Left colon (tissue), 2 donors: Measurements from ENCODE around the gene ACO2. TPM values are rescaled to one million over a fixed set of nuclear protein-coding genes. Genes with fewer than 3 reads are reported as not detected.

Source experiments
- ATAC-seq: fragments of 200-7000 bp; cut with Tn5 transposase; one replicate; pipeline ENCODE4 v1.9.1; 2020; ENCODE audit warnings: mild to moderate bottlenecking, moderate library complexity
- DNase-seq, 2 donors: peaks; one replicate each; pipeline ENCODE4 v3.0.0-alpha.2; 2020
- intact Hi-C, 2 donors: fragments of 100-400 bp; cut with DNase I in 1 of 2; cut with micrococcal nuclease in 1 of 2; formaldehyde crosslinking; loops; one replicate each; pipeline versions ENCODE4 v1.11.2 to v1.14.0; 2022; cut with DNase I, micrococcal nuclease
- total RNA-seq, 2 donors: library from RNA; stranded (reverse); fragmentation: NEBNext Ultra II Directional; extraction: Animal tissue kit (Norgen Biotek cat#: 25700); gene quantifications; one replicate each; pipeline ENCODE4 v1.2.1, GENCODE V29; 2021
- donor health status: DM: no; HTN: no; CAD: no.
- donor health status: DM: yes; HTN: yes; CAD: no.

ACO2 gene
- total RNA-seq, 2 donors from 2014 or later, result 271 to 289 TPM

- intact Hi-C loops, result loop anchor here in 1 of 2 donors (5.0 to 10.0 kb wide), 2 partner anchors 64 to 129 kb away; no protein-coding TSS in a partner anchor
- ATAC-seq (peak; percentile 2), DNase-seq (no peak)
Observed at GRCh38 chr22:41530890-41531714, 62.2 kb downstream of the ACO2 start.

- ATAC-seq (no peak), DNase-seq (no peak)
- intact Hi-C loops, result loop anchor here in 1 of 2 donors (5.0 to 10.0 kb wide), 2 partner anchors 63 to 130 kb away; no protein-coding TSS in a partner anchor
Observed at GRCh38 chr22:41531715-41532477, 63.0 kb downstream of the ACO2 start.

GRCh38 chr22:41532908-41533825 lies 64.2 kb downstream of the ACO2 start:
- ATAC-seq (peak; percentile 61), DNase-seq (peak; percentile 64 to 80)
- intact Hi-C loops, result loop anchor here in 1 of 2 donors (5.0 to 10.0 kb wide), 2 partner anchors 62 to 131 kb away; no protein-coding TSS in a partner anchor

- ATAC-seq, result peak; percentile 38
- intact Hi-C loops, result loop anchor here in 1 of 2 donors (5.0 to 10.0 kb wide), 2 partner anchors 61 to 132 kb away; no protein-coding TSS in a partner anchor
- DNase-seq, result no peak
Observed at GRCh38 chr22:41534219-41534618, 65.3 kb downstream of the ACO2 start.

- no peak for ATAC-seq
- intact Hi-C loops, result loop anchor here in 1 of 2 donors (10.0 kb wide), 1 partner anchor 60 kb away; no protein-coding TSS in a partner anchor
- no peak for DNase-seq
Observed at GRCh38 chr22:41535244-41535643, 66.3 kb downstream of the ACO2 start.

DNA sequence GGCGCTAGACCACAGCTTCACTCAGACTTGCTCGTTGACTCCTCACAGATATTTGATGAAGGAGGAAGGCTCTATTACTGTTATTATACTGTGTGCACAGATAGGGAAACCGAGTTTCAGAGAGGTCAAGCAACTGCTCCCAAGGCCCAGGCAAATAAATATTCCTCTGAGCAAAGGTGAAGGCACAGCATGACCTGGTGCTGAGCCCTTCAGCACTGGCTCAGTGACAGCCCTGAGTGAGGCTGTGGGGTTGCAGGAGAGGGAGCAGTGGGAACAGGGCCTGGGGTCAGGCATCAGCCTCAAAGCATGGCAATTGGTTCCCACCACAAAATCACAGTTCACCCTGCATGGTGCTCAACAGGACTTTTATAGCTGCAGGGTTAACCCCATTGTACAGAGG lies 68.3 kb downstream of the ACO2 start:
- intact Hi-C loops, result loop anchor here in 1 of 2 donors (10.0 kb wide), 1 partner anchor 58 kb away; no protein-coding TSS in a partner anchor
- ATAC-seq (no peak), DNase-seq (no peak)

GRCh38 chr22:41538583-41538982 lies 69.7 kb downstream of the ACO2 start:
- intact Hi-C loops, result loop anchor here in 1 of 2 donors (10.0 kb wide), 1 partner anchor 56 kb away; no protein-coding TSS in a partner anchor
- no peak for ATAC-seq

DNA sequence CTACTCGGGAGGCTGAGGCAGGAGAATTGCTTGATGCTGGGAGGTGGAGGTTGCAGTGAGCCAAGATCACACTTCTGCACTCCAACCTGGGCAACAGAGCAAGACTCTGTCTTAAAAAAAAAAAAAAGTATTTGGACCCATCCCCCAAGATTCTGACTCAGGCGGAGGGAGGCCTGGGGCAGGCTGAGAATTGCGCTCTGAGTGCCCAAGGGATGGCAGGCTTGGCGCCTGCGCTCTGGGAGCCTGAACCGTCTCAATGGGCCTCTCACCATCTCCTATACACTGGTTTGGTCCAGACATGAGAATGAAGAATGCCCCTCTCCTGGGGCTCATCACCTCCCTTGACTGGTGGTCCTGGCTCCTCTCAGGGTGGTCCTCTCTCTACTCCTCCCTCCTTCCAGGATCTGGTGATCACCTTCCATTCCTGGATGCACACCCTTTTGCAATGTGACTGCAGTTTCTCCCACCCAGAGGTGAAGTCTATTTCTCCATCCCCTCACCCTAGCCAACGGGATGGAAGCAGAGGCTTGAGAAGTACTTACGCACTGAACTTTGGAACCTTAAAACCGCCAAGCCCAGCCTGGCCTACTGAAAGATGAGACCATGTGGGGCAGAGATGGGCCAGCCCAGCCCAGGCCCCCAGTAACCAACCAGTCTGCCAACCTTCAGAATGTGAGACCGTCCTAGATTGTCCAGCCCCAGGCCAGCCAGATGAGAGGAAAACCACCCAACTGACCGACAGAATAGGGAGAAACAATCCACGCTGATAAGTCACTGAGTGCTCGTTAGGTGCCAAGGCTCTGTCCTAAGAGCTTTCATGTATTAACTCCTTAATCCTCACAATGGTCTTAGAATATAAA lies 70.5 kb downstream of the ACO2 start:
- no peak for DNase-seq
- intact Hi-C loops, result loop anchor here in 1 of 2 donors (10.0 kb wide), 1 partner anchor 55 kb away; no protein-coding TSS in a partner anchor
- ATAC-seq, result no peak

More at GRCh38 chr22:41538583-41538982, 69.7 kb downstream of the ACO2 start:
- no peak for DNase-seq

DNA sequence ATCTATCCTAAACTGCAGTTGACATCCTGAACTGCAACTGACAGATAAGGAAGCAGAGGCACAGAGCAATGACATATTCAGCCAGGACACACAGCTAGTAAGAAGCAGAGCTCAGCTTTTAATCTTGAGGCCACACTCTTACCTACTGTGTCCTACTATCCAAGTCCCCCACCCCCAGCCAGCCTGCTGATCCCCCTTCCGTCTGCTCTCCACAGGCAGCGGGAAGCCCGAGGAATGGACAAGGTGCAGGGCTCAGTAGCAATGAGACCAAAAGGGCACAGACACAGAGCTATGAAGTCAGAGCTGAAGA lies 71.0 kb downstream of the ACO2 start:
- no peak for DNase-seq
- intact Hi-C loops, result no loop called here
- ATAC-seq, result no peak

- DNase-seq (no peak), ATAC-seq (no peak)
- intact Hi-C loops, result no loop called here
Observed at GRCh38 chr22:41540365-41540764, 71.4 kb downstream of the ACO2 start.

DNA sequence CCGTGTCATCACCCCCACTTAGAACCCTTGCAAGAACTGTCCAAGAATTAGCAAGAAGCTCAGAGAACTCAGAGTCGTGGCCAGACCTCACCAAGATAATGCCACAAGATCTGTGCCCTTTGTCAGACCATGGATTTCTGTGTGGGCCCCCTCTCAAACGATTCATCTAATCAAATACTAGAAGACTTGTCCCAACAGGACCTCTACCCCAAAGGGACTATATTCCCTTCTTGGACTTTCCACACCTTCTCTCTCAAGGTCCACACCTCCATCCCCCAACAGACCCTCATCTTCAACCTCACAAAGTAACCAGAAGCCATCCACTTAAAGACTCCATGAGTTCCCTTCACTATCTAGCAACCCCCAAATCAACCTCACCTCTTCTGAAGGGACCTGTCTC lies 72.6 kb downstream of the ACO2 start:
- ATAC-seq, result no peak
- intact Hi-C loops, result no loop called here
- no peak for DNase-seq

- intact Hi-C loops, result no loop called here
- no peak for DNase-seq
- ATAC-seq, result no peak
Observed at GRCh38 chr22:41542224-41542623, 73.3 kb downstream of the ACO2 start.

DNA sequence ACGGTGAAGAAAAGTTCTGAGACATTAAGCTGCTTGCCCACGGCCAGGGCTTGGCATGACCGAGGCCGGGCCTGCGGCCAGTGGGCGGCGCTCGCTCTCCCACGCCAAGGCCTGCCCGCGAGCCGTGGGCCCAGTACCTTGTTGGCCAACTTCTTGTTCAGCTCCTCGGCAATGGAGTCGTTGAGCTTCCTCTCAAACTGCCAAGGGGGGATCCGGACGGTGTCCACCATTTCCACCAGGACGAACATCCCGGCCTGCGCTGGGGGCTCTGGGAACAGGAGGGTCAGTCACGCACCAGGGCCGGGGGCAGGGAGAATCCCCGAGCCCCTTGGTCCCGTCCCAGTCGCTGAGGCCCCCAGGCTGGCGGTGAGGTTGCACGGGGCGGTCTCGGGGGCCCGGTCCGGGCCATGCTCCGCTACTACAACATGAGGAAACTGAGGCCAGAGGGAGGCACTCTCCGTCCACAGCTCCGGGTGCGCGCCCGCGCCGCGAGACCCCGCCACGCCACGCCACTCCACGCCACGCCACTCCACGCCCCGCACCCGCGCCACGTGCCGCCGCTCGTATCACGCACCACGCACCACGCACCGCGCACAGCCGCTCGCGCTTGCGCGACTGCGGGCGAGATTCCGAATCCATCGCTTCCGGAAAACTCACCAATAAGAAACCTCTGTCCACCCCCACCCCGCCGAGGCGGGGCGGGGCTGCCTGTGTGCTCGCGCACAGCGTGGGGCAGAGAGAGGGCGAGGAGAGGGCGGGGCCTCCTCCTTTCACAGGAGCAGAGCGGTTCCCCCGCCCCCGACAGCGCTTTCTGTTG lies 75.1 kb downstream of the ACO2 start, which contains the start of gene POLR3H:
Gene POLR3H (minus strand): TSS at position 617 of the 817 bp plus-strand sequence. CDS start 369 bp downstream, at position 248.
- peak; percentile 98 for ATAC-seq
- DNase-seq, result peak; percentile 99
- intact Hi-C loops, result no loop called here

GRCh38 chr22:41544671-41545476 lies 76.0 kb downstream of the ACO2 start:
- ATAC-seq (no peak), DNase-seq (no peak)
- intact Hi-C loops, result no loop called here

DNA sequence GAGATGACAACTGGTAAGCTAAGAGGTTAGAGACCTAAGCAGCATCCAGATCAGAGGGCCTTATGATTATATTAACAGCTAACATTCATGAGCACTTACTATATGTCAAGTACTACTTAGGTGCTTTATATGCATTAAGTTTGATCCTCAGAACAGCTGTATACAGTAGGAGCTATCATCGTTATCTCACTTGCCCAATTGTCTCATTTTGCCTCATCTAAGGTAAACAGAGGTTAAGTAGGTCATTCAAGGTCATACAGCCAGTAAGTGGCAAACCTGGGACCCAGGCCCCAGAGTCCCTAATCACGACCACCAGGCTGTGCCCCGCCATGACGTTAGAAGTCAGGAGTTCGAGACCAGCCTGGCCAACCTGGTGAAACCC lies 79.9 kb downstream of the ACO2 start:
- DNase-seq (no peak), ATAC-seq (no peak)
- intact Hi-C loops, result no loop called here

GRCh38 chr22:41550952-41551491 lies 82.1 kb downstream of the ACO2 start:
- ATAC-seq, result no peak
- DNase-seq, result no peak
- intact Hi-C loops, result no loop called here
